RCC 7860 (cell line): Measurements from ENCODE around the gene IL4I1.

Experiments used
- DNase-seq: peaks from one replicate; pipeline ENCODE4 v3.0.0-alpha.2; 2015; ENCODE audit warnings: low spot score
- FAIRE-seq: peaks from 2 replicates; lab custom pipeline; 2012; peaks lifted over from hg19 to GRCh38; lab: Jason Lieb, UNC

The IL4I1 gene

DNA sequence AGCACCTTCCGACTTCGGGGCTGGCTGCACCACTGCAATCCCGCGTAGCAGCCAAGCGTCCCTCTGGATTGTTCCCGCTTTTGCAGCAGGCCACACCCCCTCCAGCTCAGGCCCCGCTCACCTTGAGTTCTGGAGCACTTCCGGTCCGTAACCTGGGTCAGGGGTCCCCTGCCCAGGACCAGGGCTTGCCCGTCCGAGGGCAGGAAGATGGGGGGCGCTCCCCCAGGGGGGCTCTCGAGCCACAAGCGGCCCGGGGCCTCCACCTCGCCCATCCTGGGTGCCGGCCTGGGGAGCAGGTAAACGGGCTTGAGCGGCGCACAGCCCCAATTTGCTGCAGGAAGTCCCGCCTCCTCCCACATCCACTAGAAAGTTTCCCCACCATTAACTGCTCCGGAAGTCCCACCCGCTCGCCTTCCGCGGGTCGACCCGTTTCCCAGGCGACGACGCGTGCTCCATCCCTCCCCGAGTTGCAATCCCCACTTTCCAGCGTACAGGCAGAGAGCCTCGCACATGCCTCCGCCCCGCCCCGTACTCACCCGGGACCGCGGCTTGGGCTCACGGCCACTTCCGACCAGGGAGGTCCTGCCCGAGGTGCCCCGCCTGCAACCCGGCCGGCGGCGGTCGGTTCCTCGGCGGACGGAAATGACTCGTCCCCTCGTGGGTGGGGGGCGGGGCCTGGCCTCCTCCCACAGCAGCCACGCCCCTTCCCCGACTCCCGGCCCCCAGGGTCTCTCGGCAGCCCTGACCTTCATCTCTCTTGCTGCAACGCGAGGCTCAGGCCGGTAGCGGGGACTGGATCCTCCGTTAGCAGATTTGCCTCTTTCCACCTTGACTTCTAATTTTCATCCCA, 29.5 kb downstream of the IL4I1 start, which contains the start of gene PNKP:
TSS of gene PNKP (minus strand) at position 644 of the 850 bp plus-strand sequence. CDS start at position 272, 372 bp downstream.
- DNase-seq (peak; percentile 77), FAIRE-seq (peak; percentile 4)

GRCh38 chr19:49864890-49865289, 31.8 kb downstream of the IL4I1 start:
- DNase-seq (no peak), FAIRE-seq (no peak)

DNA sequence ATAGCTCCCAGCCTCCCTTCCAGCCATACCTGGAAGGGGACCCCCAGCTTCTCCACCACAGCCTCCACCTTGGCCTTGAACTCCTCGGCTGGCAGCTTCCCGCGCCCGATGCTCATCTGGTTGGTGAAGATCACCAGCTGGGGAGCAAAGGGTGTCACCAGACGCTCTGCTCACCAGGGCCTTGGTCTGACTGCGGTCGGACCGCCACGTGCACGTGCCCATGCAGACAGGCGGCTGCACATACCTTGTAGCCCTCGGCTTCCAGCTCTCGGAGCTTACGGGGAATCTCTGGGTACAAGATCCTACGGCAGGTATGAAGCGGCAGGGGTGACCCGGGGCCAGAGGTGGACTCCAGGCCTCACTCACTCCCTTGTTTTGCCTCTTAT, 32.8 kb downstream of the IL4I1 start:
- FAIRE-seq: no peak
- DNase-seq: no peak

DNA sequence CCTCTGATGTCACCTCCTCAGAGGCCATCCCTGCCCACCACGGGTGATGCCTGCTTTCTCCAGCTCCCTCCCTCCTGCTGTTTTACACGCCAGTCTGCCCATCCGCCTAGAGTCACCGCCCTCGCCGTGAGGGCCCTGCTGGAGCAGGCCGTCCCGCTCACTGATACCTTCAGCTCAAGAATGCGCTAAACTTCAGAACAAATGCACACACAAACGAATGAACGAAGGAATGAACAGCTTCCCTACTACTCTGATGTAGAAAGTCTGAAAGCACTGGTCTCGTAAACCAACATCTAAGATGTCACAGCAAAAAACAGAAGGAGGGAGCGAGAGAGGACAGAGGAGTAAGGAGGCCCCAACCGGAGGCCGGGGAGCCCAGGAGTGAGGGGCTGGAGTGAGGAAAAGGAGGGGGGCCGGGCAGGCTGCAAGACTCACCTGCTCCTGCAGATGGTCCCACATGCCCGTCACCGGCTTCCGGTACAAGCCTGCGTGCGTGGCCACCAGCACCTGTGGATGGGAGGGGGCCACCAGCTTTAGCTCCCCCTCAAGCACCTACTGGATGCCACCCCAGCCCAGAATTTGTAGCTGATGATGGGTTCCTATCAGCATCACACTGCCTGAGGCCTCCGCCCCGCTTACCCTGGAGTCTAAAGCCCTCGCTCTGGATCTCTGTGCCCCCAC, 33.3 kb downstream of the IL4I1 start:
- FAIRE-seq: no peak

GRCh38 chr19:49862391-49863253, 34.1 kb downstream of the IL4I1 start:
- no peak for DNase-seq
- no peak for FAIRE-seq

More for the DNA sequence above, 33.3 kb downstream of the IL4I1 start:
- no peak for DNase-seq

- DNase-seq (no peak), FAIRE-seq (no peak)
Observed at GRCh38 chr19:49861541-49862378, 34.9 kb downstream of the IL4I1 start.

- no peak for DNase-seq
Observed at GRCh38 chr19:49861107-49861506, 35.6 kb downstream of the IL4I1 start.

GRCh38 chr19:49860336-49861102, 36.2 kb downstream of the IL4I1 start:
- DNase-seq (no peak), FAIRE-seq (no peak)

More at GRCh38 chr19:49861107-49861506, 35.6 kb downstream of the IL4I1 start:
- FAIRE-seq: no peak

DNA sequence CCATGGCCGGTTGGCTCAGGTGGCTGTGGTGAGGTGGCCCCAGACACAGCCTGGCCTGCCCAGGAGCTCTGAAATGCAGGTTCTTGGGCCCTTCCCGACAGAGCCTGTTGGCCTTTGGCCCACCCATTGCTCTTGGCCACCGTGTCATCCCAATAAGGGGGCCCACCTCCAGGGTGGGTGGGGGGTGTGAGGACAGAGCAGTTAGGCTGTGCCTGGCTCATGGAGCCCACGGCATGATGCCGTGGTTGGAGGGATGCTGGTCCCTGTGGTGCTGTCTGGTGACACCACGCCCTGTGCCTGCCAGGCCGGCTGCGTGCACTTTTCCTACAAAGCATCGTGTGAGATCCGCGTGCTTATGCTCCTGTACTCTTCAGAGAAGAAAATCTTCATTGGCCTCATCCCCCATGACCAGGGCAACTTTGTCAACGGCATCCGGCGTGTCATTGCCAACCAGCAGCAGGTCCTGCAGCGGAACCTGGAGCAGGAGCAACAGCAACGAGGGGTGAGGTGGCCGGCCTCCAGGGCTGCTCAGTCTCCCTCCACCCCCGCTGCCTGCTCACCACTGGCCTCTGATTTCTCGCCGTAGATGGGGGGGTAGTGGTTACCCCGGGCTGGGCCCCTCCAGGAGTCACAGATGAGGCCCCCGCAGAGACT, 36.9 kb downstream of the IL4I1 start:
- FAIRE-seq: no peak
- no peak for DNase-seq

DNA sequence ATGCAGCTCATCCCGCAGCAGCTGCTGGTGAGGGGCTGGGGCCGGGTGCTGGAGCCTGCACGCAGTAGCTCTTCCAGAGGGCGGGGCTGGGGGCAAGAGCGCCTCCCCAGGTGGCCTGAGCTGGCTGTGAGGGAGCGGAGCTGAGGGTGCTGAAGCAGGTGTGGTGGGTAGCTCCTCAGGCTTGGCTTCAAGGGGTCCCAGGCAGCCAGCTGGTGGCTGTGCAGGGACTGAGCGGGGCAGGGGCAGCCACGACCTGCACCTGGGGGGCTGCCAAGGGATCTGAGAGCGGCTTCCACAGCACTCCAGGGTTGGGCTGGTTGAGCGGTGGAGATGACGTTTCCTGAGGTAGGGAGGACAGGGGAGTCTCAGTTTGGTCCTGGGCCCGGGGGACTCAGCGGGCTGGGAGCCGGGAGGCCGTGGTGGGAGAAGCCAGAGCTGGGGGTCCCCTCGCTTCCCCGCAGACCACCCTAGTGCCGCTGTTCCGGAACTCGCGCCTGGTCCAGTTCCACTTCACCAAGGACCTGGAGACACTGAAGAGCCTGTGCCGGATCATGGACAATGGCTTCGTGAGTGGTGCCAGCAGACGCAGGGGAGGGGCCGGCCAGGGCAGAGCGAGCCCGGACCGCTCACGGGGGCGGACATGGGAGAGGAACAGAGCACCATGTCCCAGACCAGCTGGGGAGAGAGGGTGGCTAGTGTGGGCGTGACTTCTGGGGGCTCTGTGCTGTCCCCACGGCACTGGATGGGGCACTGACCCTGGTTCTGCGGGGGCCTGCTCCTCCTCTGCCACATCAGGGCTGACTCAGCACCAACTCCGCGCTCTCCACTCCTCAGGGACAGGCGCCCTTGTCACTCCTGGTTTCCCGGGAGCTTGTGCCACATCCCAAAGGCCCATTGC, 38.4 kb downstream of the IL4I1 start:
- no peak for FAIRE-seq
- DNase-seq: peak; percentile 53

DNA sequence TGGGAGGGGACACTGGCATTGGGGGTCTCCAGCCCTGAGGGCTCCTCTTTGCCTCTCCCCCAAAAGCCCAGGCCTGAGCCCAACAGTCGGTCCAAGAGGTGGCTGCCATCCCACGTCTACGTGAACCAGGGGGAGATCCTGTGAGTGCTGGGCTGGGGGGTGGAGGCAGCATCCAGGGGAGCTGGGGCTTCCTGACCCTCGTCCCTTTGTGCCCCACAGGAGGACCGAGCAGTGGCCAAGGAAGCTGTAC, 38.9 kb downstream of the IL4I1 start:
- FAIRE-seq (no peak), DNase-seq (no peak)

DNA sequence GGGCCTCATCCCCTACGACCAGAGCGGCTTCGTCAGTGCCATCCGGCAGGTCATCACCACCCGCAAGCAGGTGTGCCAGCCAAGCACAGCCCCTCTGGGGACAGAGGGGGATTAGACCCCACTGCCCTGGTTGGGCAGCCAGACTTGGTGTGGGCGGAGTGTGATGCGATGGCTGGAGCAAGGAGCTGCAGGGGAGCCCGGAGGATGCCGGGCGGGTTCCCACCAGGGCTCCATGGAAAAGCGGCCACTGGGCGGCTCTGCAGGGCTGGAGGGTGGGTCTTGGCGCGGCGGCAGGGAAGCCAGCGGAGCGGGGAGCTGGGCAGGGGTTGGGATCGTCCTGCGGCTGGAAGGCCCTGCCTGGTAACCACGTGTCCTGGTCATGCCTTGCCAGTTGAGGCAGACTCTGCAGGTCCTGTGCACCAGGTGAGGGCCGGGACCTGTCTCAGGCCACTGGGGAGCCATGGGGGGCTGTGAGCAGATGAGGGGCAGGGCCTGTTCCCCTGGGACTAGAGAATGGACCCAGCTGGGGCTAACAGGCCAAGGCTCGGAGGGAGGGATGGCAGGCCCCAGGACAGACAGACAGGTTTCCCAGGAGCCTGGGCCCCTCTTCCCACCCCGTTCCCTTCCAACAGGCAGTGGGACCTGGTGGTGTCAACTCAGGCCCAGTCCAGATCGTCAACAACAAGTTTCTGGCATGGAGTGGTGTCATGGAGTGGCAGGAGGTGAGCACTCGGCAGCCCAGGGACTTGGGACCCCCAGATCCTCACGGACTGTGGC, 39.4 kb downstream of the IL4I1 start:
- no peak for FAIRE-seq

DNA sequence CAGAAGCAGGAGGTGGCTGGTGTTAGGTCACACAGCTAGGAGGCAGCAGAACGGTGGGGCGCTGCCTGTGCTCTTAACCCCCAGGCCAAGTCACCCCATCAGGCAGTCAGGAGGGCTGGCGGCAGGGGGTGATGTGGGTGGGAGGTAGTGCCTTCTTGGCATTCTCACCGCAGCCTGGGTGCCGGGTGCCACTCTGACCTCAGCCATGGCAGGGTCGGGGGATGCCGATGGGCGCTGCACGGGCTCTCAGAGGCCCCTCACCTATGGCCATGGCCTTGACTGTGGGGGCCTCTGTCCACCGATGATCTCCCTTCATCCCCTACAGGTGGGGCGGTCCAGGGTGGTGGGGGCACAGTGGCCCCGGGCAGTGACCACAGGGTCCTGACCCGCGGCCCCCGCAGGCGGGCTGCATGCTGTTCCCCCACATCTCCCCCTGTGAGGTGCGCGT, 40.1 kb downstream of the IL4I1 start:
- FAIRE-seq (no peak), DNase-seq (no peak)

More for the DNA sequence above, 39.4 kb downstream of the IL4I1 start:
- no peak for DNase-seq

DNA sequence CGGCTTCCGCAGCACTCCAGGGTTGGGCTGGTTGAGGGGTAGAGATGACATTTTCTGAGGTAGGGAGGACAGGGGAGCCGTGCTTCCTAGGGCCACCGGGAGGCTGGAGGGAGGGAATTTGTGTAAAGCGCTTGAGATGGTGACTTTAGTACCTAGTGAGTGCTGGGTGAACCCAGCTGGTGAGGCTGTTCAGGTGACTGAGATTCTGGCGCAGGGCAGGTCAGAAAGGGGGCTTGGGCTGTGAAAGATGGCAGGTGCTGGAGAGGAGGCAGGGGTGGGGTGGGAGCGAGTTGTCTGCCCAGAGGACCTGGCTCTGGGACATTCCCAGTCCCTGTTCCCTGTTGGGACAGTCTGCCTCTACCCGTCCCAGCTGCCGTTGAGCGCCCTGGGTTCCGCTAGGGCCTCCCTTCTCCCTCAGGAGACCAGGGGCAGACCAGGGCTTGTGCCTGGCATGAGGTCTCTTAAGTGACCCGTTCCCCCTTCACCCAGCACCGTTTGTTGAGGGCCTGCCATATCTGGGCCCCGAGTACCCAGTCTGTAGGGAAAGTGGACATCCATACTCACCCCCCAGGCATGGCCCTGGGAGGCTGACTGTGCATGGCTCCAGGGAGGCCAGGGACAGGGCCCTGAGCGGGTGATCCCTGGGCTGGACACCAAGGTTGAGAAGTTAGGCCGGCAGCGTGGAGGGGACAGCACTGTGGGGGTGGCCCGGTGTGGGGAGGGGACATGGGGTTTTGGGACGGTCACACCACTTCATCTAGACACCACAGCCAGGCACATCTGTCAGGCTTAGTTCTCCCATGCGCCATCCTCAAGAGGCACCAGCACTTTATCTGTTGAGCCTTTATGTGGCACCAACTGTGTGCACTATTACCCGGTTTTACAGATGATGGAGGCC, 40.8 kb downstream of the IL4I1 start:
- DNase-seq (no peak), FAIRE-seq (no peak)

GRCh38 chr19:49855277-49855675, 41.4 kb downstream of the IL4I1 start:
- FAIRE-seq (no peak), DNase-seq (no peak)
